Activated T-cell treated with anti-CD3 and anti-CD28 coated beads for 24 hours (primary cell): ENCODE measurements around the gene WFDC1.

ENCODE experiments used
- DNase-seq: peaks from one replicate; pipeline ENCODE4 v3.0.0-alpha.2; 2020; ENCODE audit warnings: low read depth

Gene WFDC1

GRCh38 chr16:84378099-84378498 lies 83.4 kb downstream of the WFDC1 start:
- no peak for DNase-seq

- DNase-seq, result no peak
Measured at GRCh38 chr16:84378567-84378966, 83.9 kb downstream of the WFDC1 start.

DNA sequence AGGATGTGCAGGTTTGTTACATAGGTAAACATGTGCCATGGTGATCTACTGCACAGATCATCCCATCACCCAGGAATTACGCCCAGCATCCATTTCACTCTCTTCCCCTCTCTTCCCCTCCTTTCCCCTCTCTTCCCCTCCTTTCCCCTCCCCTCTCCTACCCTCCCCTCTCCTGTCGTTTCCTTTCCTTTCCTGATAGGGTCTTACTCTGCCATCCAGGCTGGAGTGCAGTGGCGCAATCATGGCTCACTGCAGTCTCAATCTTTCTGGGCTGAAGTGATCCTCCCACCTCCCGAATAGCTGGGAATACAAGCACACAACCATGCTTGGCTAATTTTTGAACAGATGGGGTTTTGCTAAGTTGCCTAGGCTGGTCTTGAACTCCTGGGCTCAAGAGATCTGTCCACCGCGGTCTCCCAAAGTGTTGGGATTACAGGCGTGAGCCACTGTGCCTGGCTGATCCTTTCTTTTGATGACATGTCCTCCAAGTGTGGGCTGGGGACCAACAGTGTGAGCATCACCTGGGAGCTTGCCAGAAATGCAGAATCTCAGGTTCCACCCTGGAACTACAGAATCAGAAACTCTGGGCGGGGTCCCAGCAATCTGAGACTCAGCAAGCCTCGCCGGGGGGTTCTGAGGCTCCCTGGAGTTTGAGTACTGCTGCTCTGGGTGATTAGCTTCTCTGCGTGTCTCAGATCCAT lies 84.5 kb downstream of the WFDC1 start:
- DNase-seq, result no peak
